C4-2B (cell line): Measurements from ENCODE around the gene FANCE.

Experiments used
- ZFX ChIP-seq: fragments of 450-650 bp; IDR thresholded peaks from 2 replicates; pipeline ENCODE4 v1.6.1; 2017
- TF ChIP-seq, protein P1 (sequence below): fragments of 450-650 bp; conservative IDR thresholded peaks from 2 replicates; pipeline ENCODE4 v1.5.1; 2017; ENCODE audit warnings: mild to moderate bottlenecking

DNA sequence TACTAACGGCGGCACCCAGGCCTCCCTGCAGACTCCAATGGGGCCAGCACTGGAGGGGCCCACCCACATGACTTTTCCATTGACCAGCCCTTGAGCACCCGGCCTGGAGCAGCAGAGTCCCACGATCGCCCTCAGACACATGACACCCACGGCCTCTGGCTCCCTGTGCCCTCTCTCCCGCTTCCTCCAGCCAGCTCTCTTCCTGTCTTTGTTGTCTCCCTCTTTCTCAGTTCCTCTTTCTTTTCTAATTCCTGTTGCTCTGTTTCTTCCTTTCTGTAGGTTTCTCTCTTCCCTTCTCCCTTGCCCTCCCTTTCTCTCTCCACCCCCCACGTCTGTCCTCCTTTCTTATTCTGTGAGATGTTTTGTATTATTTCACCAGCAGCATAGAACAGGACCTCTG lies 26.1 kb upstream of the FANCE start:
- TF ChIP-seq, protein P1, sequence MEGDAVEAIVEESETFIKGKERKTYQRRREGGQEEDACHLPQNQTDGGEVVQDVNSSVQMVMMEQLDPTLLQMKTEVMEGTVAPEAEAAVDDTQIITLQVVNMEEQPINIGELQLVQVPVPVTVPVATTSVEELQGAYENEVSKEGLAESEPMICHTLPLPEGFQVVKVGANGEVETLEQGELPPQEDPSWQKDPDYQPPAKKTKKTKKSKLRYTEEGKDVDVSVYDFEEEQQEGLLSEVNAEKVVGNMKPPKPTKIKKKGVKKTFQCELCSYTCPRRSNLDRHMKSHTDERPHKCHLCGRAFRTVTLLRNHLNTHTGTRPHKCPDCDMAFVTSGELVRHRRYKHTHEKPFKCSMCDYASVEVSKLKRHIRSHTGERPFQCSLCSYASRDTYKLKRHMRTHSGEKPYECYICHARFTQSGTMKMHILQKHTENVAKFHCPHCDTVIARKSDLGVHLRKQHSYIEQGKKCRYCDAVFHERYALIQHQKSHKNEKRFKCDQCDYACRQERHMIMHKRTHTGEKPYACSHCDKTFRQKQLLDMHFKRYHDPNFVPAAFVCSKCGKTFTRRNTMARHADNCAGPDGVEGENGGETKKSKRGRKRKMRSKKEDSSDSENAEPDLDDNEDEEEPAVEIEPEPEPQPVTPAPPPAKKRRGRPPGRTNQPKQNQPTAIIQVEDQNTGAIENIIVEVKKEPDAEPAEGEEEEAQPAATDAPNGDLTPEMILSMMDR: no peak
- no peak for TF ChIP-seq ZFX
